ENCODE results near the gene DUSP1. TPM values are rescaled to one million over a fixed set of nuclear protein-coding genes. Genes with fewer than 3 reads are reported as not detected.
"Not testable (repeated sequence)": the region's sequence is repeated elsewhere in the genome, so short reads cannot be mapped to it uniquely, and the experiment has no call there.

The DUSP1 gene
- total and polyA plus RNA-seq, 4 donors, result 138 to 1,153 (median 344) TPM

DNA sequence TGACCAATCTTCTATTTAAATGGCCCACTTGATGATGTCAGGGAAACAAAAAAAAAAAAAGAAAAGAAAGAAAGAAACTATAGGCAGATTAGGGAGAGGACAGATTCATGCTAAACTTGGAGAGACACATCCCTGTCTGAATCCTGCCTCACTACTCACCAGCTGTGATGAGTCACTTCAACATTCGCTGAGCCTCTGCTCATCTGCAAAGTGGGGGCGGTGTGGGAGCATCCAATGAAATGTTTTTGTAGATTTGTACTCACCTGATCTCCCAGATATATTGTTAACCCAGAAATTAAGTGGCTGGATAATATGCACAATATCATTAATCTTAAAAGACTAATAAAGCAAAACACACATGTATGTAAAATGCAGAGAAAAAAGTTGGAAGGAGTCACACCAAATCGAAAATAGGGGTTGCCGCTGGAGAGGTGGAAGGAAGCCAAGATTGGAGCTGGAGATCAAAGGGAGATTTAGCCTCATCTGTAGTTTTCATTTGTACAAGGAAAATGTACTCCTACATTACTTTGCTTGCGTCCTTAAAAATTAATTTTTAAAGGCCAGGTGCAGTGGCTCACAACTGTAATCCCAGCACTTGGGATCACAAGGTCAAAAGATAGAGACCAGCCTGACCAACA lies 46.0 kb upstream of the DUSP1 start:
- no peaks in the 10 kb centered on the region for H3K27me3 ChIP-seq (ENCODE audit: control insufficient read depth in 3 of 3, insufficient read depth in 3 of 3, low read length in 2 of 3)

DNA sequence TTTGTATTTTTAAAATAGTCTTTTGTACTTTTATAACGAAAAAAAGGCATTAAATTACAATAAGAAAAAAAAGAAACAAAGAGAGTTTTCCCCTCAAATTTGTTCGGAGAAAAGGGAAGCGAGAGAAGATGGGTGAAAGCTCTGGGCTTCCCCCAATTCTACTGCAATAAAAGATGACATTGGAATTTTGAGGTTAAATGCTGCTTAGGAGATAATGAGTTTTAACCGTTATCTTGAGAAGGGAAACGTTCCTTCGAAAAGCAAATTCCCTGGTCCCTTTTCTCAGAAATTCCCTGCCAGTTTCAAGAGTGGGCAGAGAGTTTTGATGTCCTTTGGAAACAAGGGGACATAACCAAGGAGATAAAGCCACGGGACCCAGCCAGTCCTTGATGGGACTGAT lies 44.6 kb upstream of the DUSP1 start:
- Histone ChIP-seq H3K27ac (ENCODE audit: low read depth in 1 of 2, low read length in 1 of 2) (no peak overlapping the region), H3K27me3 (ENCODE audit: control insufficient read depth in 3 of 3, insufficient read depth in 3 of 3, low read length in 2 of 3) (no peaks in the 10 kb centered on the region), H3K9me3 (ENCODE audit: control insufficient read depth in 4 of 4, insufficient read depth in 3 of 4, low read length in 3 of 4) (peaks cover 0 to 2% (median 0%) of the 10 kb centered on the region in 4 donors), H3K4me1 (ENCODE audit: control insufficient read depth in 5 of 5, insufficient read depth in 5 of 5, low read length in 5 of 5) (peaks cover 0 to 14% (median 3%) of the 10 kb centered on the region in 5 donors), H3K4me3 (no peak overlapping the region), H3K36me3 (ENCODE audit: control insufficient read depth in 4 of 4, insufficient read depth in 4 of 4, low read length in 4 of 4) (no peaks in the 10 kb centered on the region), H3K9ac (ENCODE audit: insufficient read depth in 1 of 2, low read length in 2 of 2) (no peak overlapping the region)
- TF ChIP-seq, protein P1, sequence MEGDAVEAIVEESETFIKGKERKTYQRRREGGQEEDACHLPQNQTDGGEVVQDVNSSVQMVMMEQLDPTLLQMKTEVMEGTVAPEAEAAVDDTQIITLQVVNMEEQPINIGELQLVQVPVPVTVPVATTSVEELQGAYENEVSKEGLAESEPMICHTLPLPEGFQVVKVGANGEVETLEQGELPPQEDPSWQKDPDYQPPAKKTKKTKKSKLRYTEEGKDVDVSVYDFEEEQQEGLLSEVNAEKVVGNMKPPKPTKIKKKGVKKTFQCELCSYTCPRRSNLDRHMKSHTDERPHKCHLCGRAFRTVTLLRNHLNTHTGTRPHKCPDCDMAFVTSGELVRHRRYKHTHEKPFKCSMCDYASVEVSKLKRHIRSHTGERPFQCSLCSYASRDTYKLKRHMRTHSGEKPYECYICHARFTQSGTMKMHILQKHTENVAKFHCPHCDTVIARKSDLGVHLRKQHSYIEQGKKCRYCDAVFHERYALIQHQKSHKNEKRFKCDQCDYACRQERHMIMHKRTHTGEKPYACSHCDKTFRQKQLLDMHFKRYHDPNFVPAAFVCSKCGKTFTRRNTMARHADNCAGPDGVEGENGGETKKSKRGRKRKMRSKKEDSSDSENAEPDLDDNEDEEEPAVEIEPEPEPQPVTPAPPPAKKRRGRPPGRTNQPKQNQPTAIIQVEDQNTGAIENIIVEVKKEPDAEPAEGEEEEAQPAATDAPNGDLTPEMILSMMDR (IDR thresholded peaks at IDR 0.05; ENCODE audit: control extremely low read depth, extremely low read depth), result no peak
- DNase-seq, result no peak
- 72 to 81% methylated on average over 7 of the region's 7 CpGs for WGBS, 2 donors
- ATAC-seq (ENCODE audit: insufficient read depth, low FRiP score), result no peak

More for the DNA sequence above, 46.0 kb upstream of the DUSP1 start:
- H3K9me3 ChIP-seq (ENCODE audit: control insufficient read depth in 4 of 4, insufficient read depth in 3 of 4, low read length in 3 of 4), result peaks cover 0 to 2% (median 0%) of the 10 kb centered on the region in 4 donors
- peaks cover 0 to 14% (median 3%) of the 10 kb centered on the region in 5 donors for H3K4me1 ChIP-seq (ENCODE audit: control insufficient read depth in 5 of 5, insufficient read depth in 5 of 5, low read length in 5 of 5)
- ATAC-seq (ENCODE audit: insufficient read depth, low FRiP score) (no peak), DNase-seq (peak; percentile 55 to 79 (median 70))
- TF ChIP-seq, protein P1 (IDR thresholded peaks at IDR 0.05; ENCODE audit: control extremely low read depth, extremely low read depth), result no peak
- H3K27ac ChIP-seq (ENCODE audit: low read depth in 1 of 2, low read length in 1 of 2), result no peak overlapping the region
- H3K4me3 ChIP-seq, result no peak overlapping the region
- H3K9ac ChIP-seq (ENCODE audit: insufficient read depth in 1 of 2, low read length in 2 of 2), result no peak overlapping the region
- 61 to 75% methylated on average over 5 of the region's 5 CpGs for WGBS, 2 donors
- no peaks in the 10 kb centered on the region for H3K36me3 ChIP-seq (ENCODE audit: control insufficient read depth in 4 of 4, insufficient read depth in 4 of 4, low read length in 4 of 4)

GRCh38 chr5:172810996-172811395 lies 40.0 kb upstream of the DUSP1 start:
- not testable (repeated sequence) for DNase-seq; H3K4me1 ChIP-seq (ENCODE audit: control insufficient read depth in 5 of 5, insufficient read depth in 5 of 5, low read length in 5 of 5); H3K27ac ChIP-seq (ENCODE audit: low read depth in 1 of 2, low read length in 1 of 2); H3K4me3 ChIP-seq; ATAC-seq (ENCODE audit: insufficient read depth, low FRiP score); H3K9ac ChIP-seq (ENCODE audit: insufficient read depth in 1 of 2, low read length in 2 of 2); H3K27me3 ChIP-seq (ENCODE audit: control insufficient read depth in 3 of 3, insufficient read depth in 3 of 3, low read length in 2 of 3); H3K9me3 ChIP-seq (ENCODE audit: control insufficient read depth in 4 of 4, insufficient read depth in 3 of 4, low read length in 3 of 4); H3K36me3 ChIP-seq (ENCODE audit: control insufficient read depth in 4 of 4, insufficient read depth in 4 of 4, low read length in 4 of 4)
- 93 to 97% methylated on average over 4 of the region's 4 CpGs for WGBS, 2 donors

GRCh38 chr5:172809774-172810173 lies 38.8 kb upstream of the DUSP1 start:
- TF ChIP-seq, protein P1 (IDR thresholded peaks at IDR 0.05; ENCODE audit: control extremely low read depth, extremely low read depth), result no peak
- Histone ChIP-seq H3K4me3 (no peak overlapping the region), H3K36me3 (ENCODE audit: control insufficient read depth in 4 of 4, insufficient read depth in 4 of 4, low read length in 4 of 4) (no peaks in the 10 kb centered on the region), H3K27me3 (ENCODE audit: control insufficient read depth in 3 of 3, insufficient read depth in 3 of 3, low read length in 2 of 3) (no peaks in the 10 kb centered on the region), H3K4me1 (ENCODE audit: control insufficient read depth in 5 of 5, insufficient read depth in 5 of 5, low read length in 5 of 5) (peaks cover 0 to 10% (median 0%) of the 10 kb centered on the region in 5 donors), H3K9me3 (ENCODE audit: control insufficient read depth in 4 of 4, insufficient read depth in 3 of 4, low read length in 3 of 4) (peaks cover 0 to 6% (median 2%) of the 10 kb centered on the region in 4 donors), H3K9ac (ENCODE audit: insufficient read depth in 1 of 2, low read length in 2 of 2) (no peak overlapping the region), H3K27ac (ENCODE audit: low read depth in 1 of 2, low read length in 1 of 2) (no peak overlapping the region)
- 91 to 100% methylated on average over 2 of the region's 2 CpGs for WGBS, 2 donors
- DNase-seq (no peak), ATAC-seq (ENCODE audit: insufficient read depth, low FRiP score) (no peak)
